WTC11 (cell line): ENCODE measurements around the gene MOCS1. TPM values are rescaled to one million over a fixed set of nuclear protein-coding genes. Genes with fewer than 3 reads are reported as not detected.

Source experiments
- ATAC-seq: fragments of 200-7000 bp; cut with Tn5 transposase; 2 replicates; pipeline ENCODE4 v1.10.0; 2021; ENCODE audit warnings: mild to moderate bottlenecking, moderate library complexity
- CTCF ChIA-PET: fragments of 300-600 bp; sonication (Branson Sonifier 250); formaldehyde crosslinking; loops from one replicate; lab custom pipeline; 2021; ENCODE audit warnings: antibody characterized with exemption; lab: Charles Lee
- POLR2A ChIA-PET: fragments of 350-600 bp; sonication (Branson Sonifier 250); formaldehyde crosslinking; loops from one replicate; lab custom pipeline; 2021; ENCODE audit warnings: antibody characterized with exemption; lab: Charles Lee
- DNase-seq: peaks from one replicate; pipeline ENCODE4 v3.0.0; 2021; ENCODE audit warnings: low spot score
- H3K27ac Mint-ChIP-seq: 2 replicates; pipeline ENCODE4 v1.8.0; 2021; ENCODE audit warnings: mixed read lengths
- H3K27me3 Mint-ChIP-seq: 2 replicates; pipeline ENCODE4 v1.8.0; 2021; ENCODE audit warnings: low read depth, mild to moderate bottlenecking, moderate library complexity, mixed read lengths
- H3K36me3 Mint-ChIP-seq: 2 replicates; pipeline ENCODE4 v1.8.0; 2021; ENCODE audit warnings: mixed read lengths
- H3K4me1 Mint-ChIP-seq: 2 replicates; pipeline ENCODE4 v1.8.0; 2022; ENCODE audit warnings: mixed read lengths
- H3K4me3 Mint-ChIP-seq: 2 replicates; pipeline ENCODE4 v1.8.0; 2021; ENCODE audit warnings: mild to moderate bottlenecking, moderate library complexity, mixed read lengths
- H3K9me3 Mint-ChIP-seq: 2 replicates; pipeline ENCODE4 v1.8.0; 2021; ENCODE audit warnings: mixed read lengths
- ATF3 ChIP-seq: sonication (generic); formaldehyde crosslinking; conservative IDR thresholded peaks from 2 replicates; pipeline ENCODE4 v1.8.1; 2022; ENCODE audit warnings: mild to moderate bottlenecking, missing genetic modification reagents
- ELF4 ChIP-seq: sonication (generic); formaldehyde crosslinking; IDR thresholded peaks from 2 replicates; pipeline ENCODE4 v1.8.1; 2022; ENCODE audit warnings: low read depth, mild to moderate bottlenecking, moderate library complexity, missing genetic modification reagents
- ERG ChIP-seq: fragments of 250-450 bp; sonication (Bioruptor Pico); IDR thresholded peaks from 2 replicates; pipeline ENCODE4 v1.8.0; 2021; ENCODE audit warnings: mild to moderate bottlenecking
- ESRRA ChIP-seq: sonication (generic); formaldehyde crosslinking; IDR thresholded peaks from 2 replicates; pipeline ENCODE4 v1.8.1; 2022; ENCODE audit warnings: mild to moderate bottlenecking, missing genetic modification reagents, borderline replicate concordance
- GTF2I ChIP-seq: fragments of 250-450 bp; sonication (Bioruptor Pico); conservative IDR thresholded peaks from 2 replicates; pipeline ENCODE4 v1.4.0; 2021; ENCODE audit warnings: mild to moderate bottlenecking
- HMGXB4 ChIP-seq: sonication (generic); formaldehyde crosslinking; IDR thresholded peaks from 2 replicates; pipeline ENCODE4 v1.8.1; 2023; ENCODE audit warnings: mild to moderate bottlenecking, moderate library complexity, missing genetic modification reagents
- IRF1 ChIP-seq: sonication (generic); formaldehyde crosslinking; IDR thresholded peaks from 2 replicates; pipeline ENCODE4 v1.8.0; 2023; ENCODE audit warnings: missing genetic modification reagents
- MLX ChIP-seq: sonication (generic); formaldehyde crosslinking; IDR thresholded peaks from 2 replicates; pipeline ENCODE4 v1.8.1; 2023; ENCODE audit warnings: mild to moderate bottlenecking, missing genetic modification reagents, moderate library complexity
- OVOL2 ChIP-seq: fragments of 250-450 bp; sonication (Bioruptor Pico); IDR thresholded peaks from 2 replicates; pipeline ENCODE4 v1.9.0; 2021; ENCODE audit warnings: mild to moderate bottlenecking, borderline replicate concordance
- SMAD3 ChIP-seq: sonication (generic); formaldehyde crosslinking; IDR thresholded peaks from 2 replicates; pipeline ENCODE4 v1.8.0; 2022; ENCODE audit warnings: missing genetic modification reagents, mild to moderate bottlenecking, borderline replicate concordance
- STAT6 ChIP-seq: sonication (generic); formaldehyde crosslinking; conservative IDR thresholded peaks from 2 replicates; pipeline ENCODE4 v1.8.1; 2023; ENCODE audit warnings: mild to moderate bottlenecking, low read depth, missing genetic modification reagents, moderate library complexity
- ZMAT4 ChIP-seq: fragments of 250-450 bp; sonication (Bioruptor Pico); IDR thresholded peaks from 2 replicates; pipeline ENCODE4 v1.9.0; 2021; ENCODE audit warnings: mild to moderate bottlenecking
- ZNF121 ChIP-seq: sonication (generic); formaldehyde crosslinking; IDR thresholded peaks from 2 replicates; pipeline ENCODE4 v1.8.0; 2023; ENCODE audit warnings: missing genetic modification reagents
- ZNF219 ChIP-seq: sonication (generic); formaldehyde crosslinking; IDR thresholded peaks from 2 replicates; pipeline ENCODE4 v1.8.0; 2023; ENCODE audit warnings: missing genetic modification reagents, mild to moderate bottlenecking, borderline replicate concordance
- ZNF281 ChIP-seq: sonication (generic); formaldehyde crosslinking; IDR thresholded peaks from 2 replicates; pipeline ENCODE4 v1.8.0; 2023; ENCODE audit warnings: mild to moderate bottlenecking, missing genetic modification reagents
- ZNF396 ChIP-seq: fragments of 250-450 bp; sonication (Bioruptor Pico); IDR thresholded peaks from 2 replicates; pipeline ENCODE4 v1.8.0; 2021; ENCODE audit warnings: mild to moderate bottlenecking, moderate library complexity, borderline replicate concordance
- ZNF423 ChIP-seq: fragments of 250-450 bp; sonication (Bioruptor Pico); IDR thresholded peaks from 2 replicates; pipeline ENCODE4 v2.1.2; 2022; ENCODE audit warnings: mild to moderate bottlenecking, moderate library complexity
- ZNF512 ChIP-seq: sonication (generic); formaldehyde crosslinking; IDR thresholded peaks from 2 replicates; pipeline ENCODE4 v1.8.1; 2022; ENCODE audit warnings: missing genetic modification reagents, borderline replicate concordance
- total RNA-seq: library from RNA; stranded (reverse); gene quantifications from 3 replicates; pipeline ENCODE4 v1.2.3, GENCODE V29; 2021

The MOCS1 gene
- total RNA-seq, 1 experiment from 2014 or later = 18.5 TPM

GRCh38 chr6:39953076-39953618, 18.9 kb upstream of the MOCS1 start:
- no peaks in the 10 kb centered on the region; the same call in 1 of the 2 replicates for H3K4me1 Mint-ChIP-seq
- ChIA-PET CTCF (no interaction called here), POLR2A (no interaction called here)
- TF ChIP-seq IRF1 (CRISPR knock-in tag) (no peak), GTF2I (CRISPR knock-in tag) (no peak), ZNF121 (CRISPR knock-in tag) (no peak), STAT6 (CRISPR knock-in tag) (no peak), ESRRA (CRISPR knock-in tag) (no peak), ZNF423 (CRISPR knock-in tag) (no peak), MLX (CRISPR knock-in tag) (no peak), ZNF281 (CRISPR knock-in tag) (no peak)
- ATAC-seq (no peak), DNase-seq (no peak)
- peaks cover 4% of the 10 kb centered on the region; the same call in 1 of the 2 replicates for H3K27me3 Mint-ChIP-seq
- H3K36me3 Mint-ChIP-seq = no peaks in the 10 kb centered on the region
- H3K4me3 Mint-ChIP-seq = no peak overlapping the region
- peaks cover 10% of the 10 kb centered on the region for H3K9me3 Mint-ChIP-seq
- no peak overlapping the region for H3K27ac Mint-ChIP-seq

- Mint-ChIP-seq H3K4me1 (no peaks in the 10 kb centered on the region; the same call in 1 of the 2 replicates), H3K36me3 (no peaks in the 10 kb centered on the region), H3K4me3 (no peak overlapping the region), H3K27me3 (peaks cover 4% of the 10 kb centered on the region; the same call in 1 of the 2 replicates), H3K27ac (no peak overlapping the region), H3K9me3 (peaks cover 10% of the 10 kb centered on the region)
- no peak for DNase-seq
- ChIA-PET CTCF (no interaction called here), POLR2A (no interaction called here)
- no peak for TF ChIP-seq ZNF512 (CRISPR knock-in tag)
- no peak for TF ChIP-seq ZNF219 (CRISPR knock-in tag)
- TF ChIP-seq ESRRA (CRISPR knock-in tag) = no peak
- no peak for TF ChIP-seq ZMAT4 (CRISPR knock-in tag)
- TF ChIP-seq ZNF396 = no peak
- ATAC-seq = no peak
Measured at GRCh38 chr6:39952167-39952566, 17.9 kb upstream of the MOCS1 start.

GRCh38 chr6:39951716-39952115, 17.5 kb upstream of the MOCS1 start:
- Mint-ChIP-seq H3K9me3 (peaks cover 10% of the 10 kb centered on the region), H3K4me3 (no peak overlapping the region), H3K4me1 (no peaks in the 10 kb centered on the region; the same call in 1 of the 2 replicates), H3K36me3 (no peaks in the 10 kb centered on the region), H3K27ac (no peak overlapping the region), H3K27me3 (peaks cover 4% of the 10 kb centered on the region; the same call in 1 of the 2 replicates)
- ChIA-PET CTCF (no interaction called here), POLR2A (no interaction called here)
- no peak for ATAC-seq
- no peak for DNase-seq
- TF ChIP-seq ERG (CRISPR knock-in tag) = no peak
- no peak for TF ChIP-seq ELF4 (CRISPR knock-in tag)
- TF ChIP-seq OVOL2 (CRISPR knock-in tag) = no peak
- no peak for TF ChIP-seq HMGXB4
- TF ChIP-seq SMAD3 (CRISPR knock-in tag) = no peak
- no peak for TF ChIP-seq ATF3 (CRISPR knock-in tag)
